T-helper 2 cell treated with Interferon-gamma antibody and Interleukin-4, amounts not matched to agents 100 ng/mL and 5 ng/mL, for 36 hours (primary cell): Measurements from ENCODE around the gene DMBX1. TPM values are rescaled to one million over a fixed set of nuclear protein-coding genes. Genes with fewer than 3 reads are reported as not detected.

Experiments used
- intact Hi-C: fragments of 100-400 bp; cut with micrococcal nuclease; formaldehyde crosslinking; loops from one replicate; pipeline ENCODE4 v1.15.1; 2023
- total RNA-seq: library from RNA; stranded (reverse); gene quantifications from 2 replicates; pipeline ENCODE4 v1.2.3, GENCODE V29; 2022

DMBX1 gene
- total RNA-seq, 1 donor from 2014 or later, result 0.05 TPM

DNA sequence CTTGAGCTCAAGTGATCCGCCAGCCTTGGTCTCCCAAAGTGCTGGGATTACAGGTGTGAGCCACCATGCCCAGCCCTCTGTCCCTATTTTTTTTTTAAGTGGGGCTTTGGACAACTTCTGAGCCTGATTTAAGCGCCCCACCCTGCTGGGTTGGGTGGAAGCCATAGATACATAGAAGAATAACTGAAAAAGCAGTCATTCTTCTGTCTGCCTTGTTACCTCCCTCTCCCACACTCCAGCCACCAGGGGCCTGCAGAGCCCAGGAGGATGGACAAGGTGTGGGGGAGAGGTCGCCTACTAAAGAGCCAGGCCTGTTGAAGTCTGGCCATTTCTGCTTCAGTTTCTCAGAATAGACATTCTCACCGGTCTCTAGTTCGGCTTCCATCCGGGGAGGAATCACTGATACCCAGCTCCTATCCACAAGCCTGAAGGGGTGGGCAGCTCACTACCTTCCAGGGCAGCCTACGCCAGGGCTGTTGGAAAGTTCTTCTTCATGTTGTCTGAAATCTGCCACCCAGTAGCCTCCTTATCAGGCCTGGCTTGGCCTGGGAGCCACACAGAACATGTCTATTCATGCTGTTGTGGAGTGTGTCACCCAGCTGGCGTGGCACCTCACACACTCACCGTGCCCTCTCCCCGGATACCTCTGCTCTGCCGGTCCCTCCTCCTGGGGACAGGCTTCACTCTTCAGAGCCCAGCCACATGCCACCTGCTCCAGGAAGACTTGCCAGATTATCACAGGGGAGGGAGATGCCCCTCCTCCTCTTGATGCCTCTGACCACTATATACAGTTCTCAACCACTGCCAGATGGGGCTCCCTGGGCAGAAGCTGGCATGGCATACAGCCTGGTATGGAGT, 34.1 kb downstream of the DMBX1 start:
- intact Hi-C loops, result no loop called here

DNA sequence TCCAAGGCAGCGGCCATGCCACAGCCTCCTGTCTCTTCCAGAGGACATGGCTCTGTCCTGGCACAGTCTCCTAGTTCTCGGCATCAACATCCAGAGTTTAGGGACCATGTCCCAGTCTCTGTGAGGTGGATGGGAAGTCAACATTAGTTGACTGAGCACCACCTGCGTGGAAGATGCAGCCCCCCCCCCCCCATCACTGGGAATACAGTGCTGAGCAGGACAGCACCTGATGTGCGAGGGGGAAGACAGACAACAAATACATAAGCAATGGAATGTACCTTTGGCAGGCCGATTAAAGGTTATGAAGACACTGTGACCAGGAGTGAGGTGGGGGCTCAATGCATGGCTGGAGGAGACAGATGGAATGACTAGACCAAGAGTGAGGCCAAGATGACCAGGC, 35.2 kb downstream of the DMBX1 start:
- intact Hi-C loops, result no loop called here

DNA sequence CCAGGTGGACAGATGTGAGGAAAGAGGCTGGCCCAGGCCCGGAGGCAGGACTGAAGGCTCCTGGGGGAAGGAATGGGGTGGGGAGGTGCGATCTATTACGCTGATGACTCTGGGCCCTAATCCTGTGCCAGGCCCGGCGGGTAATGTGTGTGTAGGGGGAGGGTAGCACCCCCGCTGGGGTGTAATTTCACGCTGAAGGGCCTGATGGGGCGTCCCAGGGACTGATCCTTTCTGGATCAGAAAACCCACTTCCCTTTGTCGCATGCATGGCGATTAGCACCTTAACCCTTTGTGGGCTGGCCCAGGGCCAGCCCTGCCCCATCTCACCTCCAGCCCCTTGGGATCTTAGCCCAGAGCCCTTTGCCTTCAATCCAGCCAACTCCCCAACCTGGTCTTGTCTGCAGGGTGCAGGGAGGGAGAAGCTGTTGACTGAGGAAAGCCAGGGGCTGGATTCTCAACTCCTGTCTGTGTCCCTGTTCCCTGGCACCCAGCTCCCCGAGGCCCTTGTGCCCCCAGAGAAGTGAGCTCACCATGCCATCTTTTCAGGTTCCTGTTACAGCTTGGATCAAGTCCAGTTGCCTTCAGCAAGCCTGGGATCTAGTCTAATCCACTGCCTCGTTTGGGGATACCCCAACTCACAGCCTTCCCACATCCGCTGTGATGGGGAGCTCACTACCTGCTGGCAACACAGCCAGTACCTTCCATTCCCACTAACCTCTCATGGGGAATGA, 35.8 kb downstream of the DMBX1 start:
- intact Hi-C loops, result no loop called here

DNA sequence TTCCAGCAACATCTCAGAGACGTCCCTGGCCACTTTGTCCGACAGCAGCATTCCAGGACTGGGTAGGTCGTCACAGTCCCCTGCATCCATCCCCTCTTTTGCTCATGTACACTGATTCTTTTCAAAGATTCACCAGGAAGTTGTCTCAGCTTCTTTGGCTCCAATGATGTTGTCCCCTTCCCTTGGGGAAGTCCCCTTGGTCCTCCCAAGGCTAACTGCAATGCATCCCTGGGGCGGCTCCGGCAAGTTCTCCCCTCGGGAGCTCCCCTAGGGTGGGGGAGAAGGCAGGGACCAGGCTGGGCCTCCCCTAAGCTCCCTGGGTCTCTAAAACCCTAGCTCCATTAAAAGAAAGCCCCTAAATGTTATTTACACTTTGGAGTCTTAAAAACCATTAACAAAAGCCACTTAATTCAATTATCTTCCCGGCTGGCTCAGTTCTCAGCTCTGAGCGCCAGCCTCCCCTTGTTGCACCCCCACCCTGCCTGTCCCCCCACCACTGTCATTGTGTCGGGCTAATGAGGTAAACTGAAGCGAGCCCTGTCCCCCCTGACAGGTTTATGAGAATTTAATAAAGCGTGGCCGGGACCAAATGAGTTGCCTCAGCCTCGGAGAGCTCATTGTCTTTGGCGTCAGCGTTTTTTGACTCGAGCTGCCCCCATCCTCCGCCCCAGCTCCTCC, 36.5 kb downstream of the DMBX1 start:
- intact Hi-C loops, result no loop called here

DNA sequence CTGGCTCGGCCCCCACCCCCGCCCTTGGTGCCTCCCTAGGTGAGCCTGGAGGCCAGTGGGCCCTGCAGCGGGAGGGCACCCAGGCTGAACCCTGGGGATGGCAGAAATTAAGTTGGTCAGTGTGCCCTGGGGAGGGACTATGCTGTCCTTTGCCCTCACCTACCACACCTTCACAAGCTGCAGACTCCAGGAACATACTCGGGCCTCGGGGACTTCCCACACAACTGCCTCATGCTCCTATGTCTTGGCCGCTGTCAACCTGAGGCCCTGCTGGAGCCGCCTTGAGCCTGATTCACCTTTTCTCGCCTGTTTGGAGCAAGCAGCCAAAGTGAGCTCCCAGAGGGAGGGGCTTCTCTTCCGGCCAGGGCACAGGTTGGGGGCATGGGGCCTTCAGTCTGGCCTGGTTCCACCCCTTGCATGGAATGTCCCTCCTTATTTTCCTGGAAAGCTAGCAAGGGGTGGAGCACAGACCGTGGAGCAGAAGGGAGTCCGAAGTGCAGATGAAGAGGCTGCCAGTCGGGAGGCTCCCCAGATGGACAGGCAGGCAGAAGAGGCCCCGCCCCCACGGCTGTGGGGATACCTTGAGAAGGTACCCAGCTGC, 37.2 kb downstream of the DMBX1 start:
- intact Hi-C loops, result no loop called here

DNA sequence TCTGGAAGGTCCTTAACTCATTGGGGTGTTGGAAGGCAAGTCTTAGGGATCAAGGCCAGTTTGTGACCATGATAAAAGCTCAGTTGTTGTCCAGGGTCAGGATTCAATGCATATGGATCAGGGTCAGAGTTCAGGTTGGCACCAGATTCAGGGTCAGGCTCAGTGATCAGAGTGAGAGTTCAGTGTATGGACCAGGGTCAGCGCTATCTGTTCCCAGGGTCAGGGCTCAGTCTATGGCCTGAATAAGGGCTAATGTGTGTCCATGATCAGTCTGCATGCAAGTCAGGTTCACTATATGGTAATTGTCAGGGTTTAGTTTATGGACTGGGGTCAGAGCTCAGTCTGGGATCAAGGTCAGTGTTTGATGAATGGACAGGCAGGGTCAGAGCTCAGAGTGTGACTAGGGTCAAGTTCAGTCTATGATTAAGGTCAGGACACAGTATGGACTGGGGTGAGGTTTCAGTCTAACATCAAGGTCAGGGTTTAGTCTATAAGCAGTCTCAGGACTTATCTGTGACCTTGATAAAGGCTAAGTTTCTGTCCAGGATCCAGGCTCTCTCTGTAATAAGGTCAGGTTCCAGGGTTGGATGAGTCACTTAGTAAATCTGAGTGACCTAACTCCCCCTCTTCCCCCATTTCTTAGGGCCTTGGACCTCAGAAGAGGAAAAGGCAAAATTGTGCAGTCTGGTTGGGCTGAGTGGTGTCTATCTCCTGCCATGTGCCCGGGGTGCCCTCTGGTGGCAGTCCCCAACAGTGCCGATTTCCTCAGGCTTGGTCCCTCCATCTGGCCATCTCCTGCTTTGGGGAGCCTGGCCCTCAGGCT, 38.0 kb downstream of the DMBX1 start:
- intact Hi-C loops, result loop anchor here (1.0 kb wide), 2 partner anchors 50 to 80 kb away; no protein-coding TSS in a partner anchor

DNA sequence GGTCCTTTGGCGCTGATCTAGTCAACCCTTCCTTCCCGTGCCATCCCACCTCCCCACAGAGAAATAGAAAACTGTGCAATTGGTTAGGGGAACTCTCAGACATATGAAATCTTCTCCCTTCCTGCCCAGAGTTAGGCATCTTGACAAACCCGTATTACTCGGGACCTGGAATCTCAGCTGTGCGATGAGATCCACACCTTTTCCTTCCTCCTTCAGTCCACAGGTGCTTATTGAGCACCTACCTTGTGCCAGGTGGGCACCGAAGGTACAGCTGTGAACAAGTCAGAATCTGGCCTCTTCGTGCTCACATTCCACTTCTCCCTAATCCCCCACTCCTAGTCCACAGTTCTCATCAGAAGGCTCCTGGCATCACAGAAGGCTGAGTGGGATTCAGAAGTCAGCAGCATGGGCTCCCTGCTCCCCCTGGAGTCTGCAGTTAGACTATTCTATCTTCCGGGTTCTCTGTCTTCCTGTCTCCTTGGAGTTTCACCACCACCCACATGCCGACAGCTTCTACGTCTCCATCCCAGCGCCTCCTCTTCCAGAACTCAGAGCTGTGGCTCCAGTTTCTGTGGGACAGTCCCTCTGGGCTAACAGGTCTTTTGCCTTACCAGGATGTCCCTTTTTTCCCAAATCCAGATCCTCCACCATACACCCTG, 38.8 kb downstream of the DMBX1 start:
- intact Hi-C loops, result loop anchor here (1.0 kb wide), 2 partner anchors 51 to 81 kb away; no protein-coding TSS in a partner anchor

DNA sequence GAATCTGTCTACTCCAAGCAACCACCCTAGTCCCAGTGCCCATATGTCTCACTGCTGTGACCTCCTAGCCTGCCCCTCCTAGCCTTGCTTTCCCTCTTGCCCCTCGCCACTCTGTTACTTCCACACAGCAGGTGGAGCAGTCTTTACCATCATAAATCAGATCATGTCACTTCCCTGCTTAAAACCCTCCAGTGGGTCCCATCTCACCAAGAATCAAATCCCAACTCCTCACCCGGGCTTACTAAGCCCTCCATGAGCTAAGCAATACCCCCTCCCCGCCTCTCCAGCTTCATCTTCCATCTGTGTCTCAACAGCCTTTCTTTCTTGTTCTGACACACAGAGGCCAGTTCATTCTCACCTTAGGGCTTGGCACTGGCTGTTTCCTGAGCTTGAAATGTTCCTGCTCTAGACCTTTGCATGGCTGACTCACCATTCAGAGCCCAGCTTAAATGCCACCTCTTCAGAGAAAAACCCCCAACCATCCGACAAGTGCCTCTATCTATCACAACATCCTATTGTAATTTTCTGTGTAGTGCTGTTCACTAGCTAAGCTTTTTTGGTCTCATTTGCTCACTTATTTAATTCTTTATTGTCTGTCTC, 39.5 kb downstream of the DMBX1 start:
- intact Hi-C loops, result no loop called here

DNA sequence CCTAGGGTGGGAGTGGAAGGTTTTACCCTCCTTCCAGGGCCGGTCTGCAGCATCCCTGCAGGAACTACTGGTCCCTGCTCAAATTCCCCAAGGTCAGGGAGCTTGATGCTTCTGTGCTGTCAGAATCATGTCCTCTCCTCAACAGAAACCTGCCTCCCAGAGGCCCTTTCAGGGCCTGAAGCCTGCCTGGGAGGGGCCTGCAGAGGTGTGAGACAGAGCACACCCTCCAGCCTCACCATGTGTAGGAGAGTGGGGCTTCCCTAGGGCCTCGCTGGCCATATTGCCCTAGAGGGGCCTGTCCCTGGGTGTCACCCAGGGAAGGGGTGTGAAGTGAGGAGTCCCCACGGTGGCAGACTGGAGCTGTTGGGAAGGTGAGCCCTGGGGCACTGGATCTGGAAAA, 40.7 kb downstream of the DMBX1 start:
- intact Hi-C loops, result loop anchor here (5.0 kb wide), 1 partner anchor 147 kb away; no protein-coding TSS in a partner anchor

DNA sequence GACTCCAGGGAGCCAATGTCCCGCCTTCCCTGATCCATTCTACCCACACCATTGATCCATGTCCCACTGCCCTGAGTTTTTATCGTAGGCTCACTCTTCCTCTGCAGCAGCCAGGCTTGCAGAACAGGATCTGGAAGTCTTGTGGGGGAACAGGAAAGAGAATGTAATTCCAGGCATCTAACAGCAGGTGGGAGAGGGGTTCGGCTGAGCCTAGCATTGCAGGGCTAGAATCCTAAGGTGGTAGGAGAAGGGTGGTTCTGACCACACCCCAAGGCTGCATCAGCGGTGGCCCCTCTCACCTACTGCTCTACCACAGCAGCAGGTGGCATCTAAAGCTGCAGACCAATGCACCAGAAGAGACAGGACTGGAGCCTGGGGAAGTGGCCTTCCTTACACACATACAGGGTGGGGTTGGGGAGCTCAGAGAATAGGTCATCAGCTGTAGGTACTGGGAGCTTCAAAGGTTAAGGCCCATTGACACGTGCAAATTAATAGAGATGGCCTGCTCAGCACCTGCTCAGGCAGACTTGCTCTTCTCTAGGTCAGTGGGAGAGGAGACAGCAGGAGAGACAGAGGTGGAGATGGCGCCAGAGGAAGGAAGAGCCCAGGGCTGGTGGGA, 41.3 kb downstream of the DMBX1 start:
- intact Hi-C loops, result loop anchor here (5.0 kb wide), 1 partner anchor 146 kb away; no protein-coding TSS in a partner anchor

DNA sequence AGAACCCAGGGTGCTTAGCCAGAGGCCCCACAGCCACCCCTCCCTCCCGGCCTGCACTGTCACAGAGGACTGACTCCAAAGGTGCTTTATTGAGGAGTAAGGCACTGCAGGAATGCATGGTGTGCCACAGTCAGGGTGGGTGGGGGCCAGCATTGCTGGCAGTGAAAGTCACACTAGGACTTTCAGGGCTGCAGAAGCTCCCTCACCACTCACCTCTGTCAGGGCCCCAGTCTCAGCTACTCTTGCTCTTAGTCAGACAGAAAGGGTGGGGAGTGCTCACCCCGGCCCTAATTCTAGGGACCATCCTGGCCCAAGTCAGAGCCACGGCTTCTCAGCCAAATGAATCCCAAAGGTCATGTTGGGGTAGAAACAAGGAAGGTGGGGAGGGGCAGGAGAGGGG, 42.5 kb downstream of the DMBX1 start:
- intact Hi-C loops, result loop anchor here (5.0 kb wide), 1 partner anchor 145 kb away; no protein-coding TSS in a partner anchor

DNA sequence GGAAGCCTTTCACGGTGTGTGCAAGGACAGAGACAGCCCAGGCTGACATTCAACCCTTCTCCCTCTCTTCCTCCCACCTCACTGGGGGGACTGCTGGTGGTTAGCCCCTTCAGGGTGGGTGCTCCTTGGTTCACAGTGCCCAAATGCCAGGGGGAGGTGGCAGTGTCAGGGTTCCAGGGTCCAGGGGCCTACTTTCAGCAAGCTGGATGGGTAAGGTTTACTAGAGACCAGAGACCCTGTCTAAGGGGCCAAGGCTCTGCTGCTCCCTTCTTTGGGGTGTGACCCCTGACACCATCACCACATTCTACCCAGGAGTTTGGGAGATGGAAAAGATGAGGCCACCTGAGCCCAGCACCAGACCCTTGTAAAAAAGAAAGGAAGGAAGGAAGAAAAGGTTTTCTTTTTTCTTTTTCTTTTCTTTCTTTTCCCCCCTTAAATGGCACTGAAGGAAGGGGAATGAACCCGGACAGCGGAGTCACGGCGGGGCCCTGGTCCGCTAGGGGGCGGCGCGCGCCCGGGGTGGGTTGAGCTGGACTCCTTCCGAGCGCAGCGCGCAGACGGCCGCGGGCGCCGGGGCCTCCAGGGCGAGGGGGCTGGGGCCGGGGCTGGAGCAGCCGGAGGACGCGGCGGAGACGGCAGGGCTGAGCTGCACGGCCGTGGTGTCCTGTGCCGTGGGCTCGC, 43.0 kb downstream of the DMBX1 start:
- intact Hi-C loops, result loop anchor here (1.0 to 5.0 kb wide), 2 partner anchors 145 to 193 kb away; no protein-coding TSS in a partner anchor

DNA sequence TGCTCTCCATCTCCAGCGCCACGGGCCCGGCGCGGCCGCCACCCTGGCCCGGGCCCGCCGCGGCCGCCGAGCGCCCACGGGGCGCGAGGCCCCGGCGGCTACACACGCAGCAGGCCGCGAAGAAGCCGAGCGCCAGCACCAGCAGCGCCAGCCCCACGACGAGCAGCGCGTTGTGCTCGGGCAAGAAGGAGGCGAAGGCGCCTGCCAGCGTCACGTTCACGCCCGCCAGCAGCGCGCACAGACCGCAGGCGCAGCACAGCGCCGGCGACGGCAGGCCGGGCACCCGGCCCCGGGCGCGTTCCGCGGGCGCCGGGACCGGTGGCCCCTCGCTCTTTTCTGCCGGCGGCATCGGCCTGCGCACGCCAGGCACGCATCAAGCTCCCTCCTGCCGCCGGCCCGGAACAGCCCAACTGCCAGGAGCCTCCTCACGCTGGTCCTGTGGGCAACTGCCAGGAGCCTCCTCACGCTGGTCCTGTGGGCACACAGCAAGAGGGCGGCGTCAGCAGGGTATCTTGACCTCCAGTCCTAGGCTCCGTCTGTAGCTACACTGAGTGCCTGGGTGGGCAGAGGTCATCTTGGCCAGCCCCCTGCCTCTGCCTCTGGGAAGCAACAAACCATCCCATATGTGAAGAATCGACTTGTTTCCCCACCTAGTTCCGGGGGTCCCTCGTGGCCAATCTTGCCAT, 43.7 kb downstream of the DMBX1 start:
- intact Hi-C loops, result loop anchor here (1.0 to 5.0 kb wide), 2 partner anchors 144 to 192 kb away; no protein-coding TSS in a partner anchor

DNA sequence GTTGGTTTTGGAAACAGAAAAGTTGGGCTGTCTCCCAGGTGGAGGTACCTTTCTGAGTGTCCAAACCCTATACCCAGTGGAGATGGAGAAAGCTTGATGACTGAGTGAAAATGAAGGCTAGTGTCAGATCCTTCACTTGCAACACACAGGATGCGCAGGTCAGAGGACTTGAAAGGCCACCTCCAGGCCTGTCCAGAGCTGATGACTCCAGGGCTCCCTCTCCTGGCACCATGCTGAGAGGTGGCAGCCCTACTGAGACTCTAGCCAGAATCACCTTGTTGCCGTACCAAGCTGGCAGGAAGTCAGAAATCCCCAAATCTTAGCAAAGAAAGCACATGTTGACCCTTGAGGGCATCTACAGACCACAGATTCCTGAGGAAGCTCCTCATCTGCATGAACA, 45.4 kb downstream of the DMBX1 start:
- intact Hi-C loops, result no loop called here

DNA sequence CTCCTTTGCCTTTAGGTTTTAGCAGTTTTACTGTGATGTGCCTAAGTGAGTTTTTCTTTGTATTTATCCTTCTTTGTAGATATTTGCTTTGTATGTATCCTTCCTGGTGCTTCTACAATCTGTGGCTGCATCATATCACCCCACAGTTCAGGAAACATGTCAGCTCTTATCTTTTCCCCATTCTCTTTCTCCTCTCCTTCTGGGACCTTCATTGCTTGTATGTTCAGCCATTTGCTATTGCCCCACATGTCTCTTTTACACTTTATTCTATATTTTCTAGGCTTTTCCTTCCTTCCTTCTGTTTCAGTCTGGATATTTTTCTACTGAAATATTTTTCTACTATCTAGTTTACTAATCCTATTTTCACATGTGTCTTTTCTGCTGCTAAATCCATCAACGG, 46.9 kb downstream of the DMBX1 start:
- intact Hi-C loops, result no loop called here

DNA sequence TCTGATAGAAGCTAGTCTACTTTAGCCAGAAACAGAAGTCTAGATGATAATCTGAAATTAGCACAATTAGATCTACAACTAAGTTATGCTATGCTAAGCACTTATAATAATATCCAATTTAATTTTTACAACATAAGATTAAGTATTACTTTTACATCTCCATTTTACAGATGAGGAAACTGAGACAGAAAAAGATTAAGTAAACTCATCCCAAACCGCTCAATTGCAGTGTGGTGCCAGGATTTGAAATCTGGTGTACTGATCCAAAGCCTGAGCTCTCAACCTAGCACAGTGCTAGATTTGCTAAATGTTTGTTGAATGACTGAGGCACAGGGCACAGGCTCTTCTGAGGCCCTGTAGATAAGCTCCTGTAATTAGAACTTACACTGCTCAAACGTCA, 48.0 kb downstream of the DMBX1 start:
- intact Hi-C loops, result no loop called here

DNA sequence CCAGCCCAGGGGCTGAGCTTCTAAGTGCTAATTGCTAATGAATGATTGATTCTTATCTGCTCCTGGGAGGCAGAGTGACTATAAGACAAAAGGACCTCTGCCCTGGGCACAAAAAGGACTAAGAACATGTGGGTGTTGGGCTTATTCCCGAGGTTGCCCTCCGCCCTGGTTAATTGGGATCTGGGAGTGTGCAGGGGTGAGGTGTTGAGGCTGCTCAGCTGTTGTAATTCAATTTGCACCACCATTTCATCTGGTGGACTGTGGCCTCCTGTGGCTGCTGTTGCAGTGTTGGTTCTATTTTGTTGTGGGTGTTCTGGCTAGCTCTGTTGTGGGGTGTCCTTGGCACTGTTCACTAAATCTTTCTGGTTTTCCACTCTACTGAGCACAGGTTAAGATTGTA, 48.5 kb downstream of the DMBX1 start:
- intact Hi-C loops, result no loop called here
